GM18858 (cell line): Measurements from ENCODE around the gene EXOC6B.

ENCODE experiments used
- ATAC-seq: cut with Tn5 transposase; IDR thresholded peaks from one replicate; pipeline ENCODE4 v1.9.1; 2021; ENCODE audit not compliant: unreplicated experiment

Gene EXOC6B

GRCh38 chr2:72386288-72386687, 439.5 kb downstream of the EXOC6B start:
- ATAC-seq = no peak

DNA sequence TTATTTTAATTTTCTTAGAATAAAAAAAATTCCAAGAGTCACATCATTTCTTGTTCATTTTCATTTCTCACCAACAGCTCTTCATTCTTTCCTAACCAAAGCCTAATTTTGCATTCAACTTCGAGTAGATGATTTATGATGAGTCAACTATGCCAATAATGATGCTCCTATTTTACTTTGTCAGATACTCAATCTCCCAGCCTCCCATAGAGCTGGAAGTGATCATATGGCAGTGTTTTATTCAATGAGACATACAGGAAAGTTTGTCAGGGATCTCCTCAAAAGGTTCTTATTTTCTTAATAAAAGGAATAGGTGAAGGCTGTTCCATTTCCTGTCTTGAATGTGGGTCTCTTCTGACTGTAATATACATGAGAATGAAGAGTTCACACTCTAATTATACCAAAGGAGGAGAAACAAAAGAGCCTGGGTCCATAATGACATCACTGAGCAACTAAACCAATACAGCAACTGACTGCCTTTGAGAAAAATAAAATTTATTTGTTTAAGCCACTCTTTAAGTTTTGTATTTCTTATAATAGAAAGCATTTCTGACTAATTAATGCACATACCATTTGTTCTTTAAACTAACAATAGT, 447.0 kb downstream of the EXOC6B start:
- ATAC-seq = no peak

GRCh38 chr2:72367530-72368225, 458.2 kb downstream of the EXOC6B start:
- no peak for ATAC-seq

GRCh38 chr2:72363406-72363805, 462.4 kb downstream of the EXOC6B start:
- no peak for ATAC-seq

DNA sequence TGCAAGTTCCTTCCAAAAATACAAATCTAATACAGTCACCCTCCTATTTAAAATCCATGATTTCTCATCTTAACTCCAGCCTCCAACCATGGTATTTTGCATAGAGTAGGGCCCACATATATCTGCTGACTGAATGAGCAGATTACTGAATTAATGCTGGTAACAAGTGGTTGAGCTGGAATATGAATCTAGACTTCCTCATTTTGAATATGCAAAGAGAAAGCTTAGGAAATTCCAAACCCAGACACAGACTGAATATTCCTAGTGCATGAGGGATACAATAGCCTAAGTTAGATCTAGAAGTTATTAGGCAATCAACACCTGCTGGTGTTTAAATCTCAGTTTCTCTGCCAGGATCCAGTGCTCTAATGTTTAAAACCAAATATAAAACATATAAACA, 463.1 kb downstream of the EXOC6B start:
- ATAC-seq = no peak

- no peak for ATAC-seq
These were observed 464.3 kb downstream of the EXOC6B start for GRCh38 chr2:72361521-72361920.

DNA sequence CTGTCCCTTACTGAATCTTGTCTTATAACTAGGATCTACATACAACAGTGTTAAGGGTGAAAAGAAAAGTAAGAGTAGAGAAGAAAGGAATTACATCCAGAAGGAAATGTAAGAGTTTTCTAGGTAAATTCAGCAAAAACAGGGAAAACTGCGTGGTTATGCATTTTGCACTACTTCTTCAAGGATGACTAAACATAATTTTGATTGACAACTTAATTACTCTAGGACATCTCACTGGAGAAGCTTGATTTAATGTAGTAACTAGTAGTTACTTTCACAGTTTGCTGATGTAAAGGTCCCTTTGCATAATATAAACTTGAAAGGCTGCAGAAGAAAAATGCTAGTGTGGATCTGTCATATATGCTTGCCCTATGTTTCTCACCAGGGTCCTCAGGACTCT, 464.8 kb downstream of the EXOC6B start:
- no peak for ATAC-seq

DNA sequence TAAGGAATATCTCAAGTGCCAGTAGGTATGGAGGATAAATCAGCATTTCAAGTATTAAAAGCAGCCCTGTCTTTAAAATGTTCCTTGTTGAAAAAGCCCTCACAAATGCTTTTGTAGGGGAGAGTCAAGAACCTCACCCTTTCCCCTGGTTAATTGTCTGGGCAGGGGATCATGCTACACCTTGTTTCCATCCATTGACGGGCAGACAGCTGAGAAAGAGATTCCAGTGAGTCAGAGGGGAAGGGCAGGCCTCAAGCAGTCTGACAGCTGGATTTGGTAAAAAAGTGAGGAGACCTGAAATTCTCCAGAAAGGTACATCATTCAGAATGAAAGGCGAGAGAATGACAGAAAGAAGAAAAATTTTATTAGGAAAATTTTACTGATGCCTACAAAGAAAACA, 475.0 kb downstream of the EXOC6B start:
- ATAC-seq = no peak

DNA sequence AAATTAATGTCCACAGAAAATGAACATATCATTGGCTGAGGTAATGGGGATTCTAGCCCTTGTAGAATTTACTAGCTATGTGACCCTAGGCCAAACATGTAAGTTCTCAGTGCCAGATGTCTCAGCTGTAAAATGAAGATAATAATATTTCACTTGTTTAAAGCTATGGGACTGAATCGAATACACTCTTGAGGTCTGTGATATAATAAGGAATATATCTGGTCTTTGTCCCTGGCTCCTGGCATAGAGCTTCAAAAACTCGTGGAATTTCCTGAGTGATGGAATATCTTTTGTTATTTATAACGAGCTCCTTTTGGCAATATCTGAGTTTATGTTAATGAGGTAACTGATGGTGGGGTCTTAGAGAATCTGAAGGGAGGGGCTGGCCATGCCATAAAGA, 476.8 kb downstream of the EXOC6B start:
- no peak for ATAC-seq

DNA sequence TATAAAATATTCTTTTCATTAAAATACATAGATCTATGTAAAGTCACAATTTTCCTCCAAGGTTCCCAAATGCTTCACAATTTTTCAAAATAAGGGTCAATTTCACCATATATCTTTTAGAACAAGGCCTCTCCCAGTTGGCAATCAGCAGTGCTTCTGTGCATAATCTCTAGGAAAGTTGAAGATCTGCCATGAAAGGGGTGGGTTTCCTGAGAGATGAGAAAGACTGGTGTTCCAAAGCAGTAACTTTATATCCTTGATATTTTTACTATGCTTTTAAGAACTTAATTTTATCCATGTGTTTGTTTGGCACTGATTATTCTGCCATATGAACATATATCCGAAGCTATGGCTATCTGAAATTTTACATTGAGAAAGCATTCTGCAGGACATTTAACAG, 478.8 kb downstream of the EXOC6B start:
- no peak for ATAC-seq

DNA sequence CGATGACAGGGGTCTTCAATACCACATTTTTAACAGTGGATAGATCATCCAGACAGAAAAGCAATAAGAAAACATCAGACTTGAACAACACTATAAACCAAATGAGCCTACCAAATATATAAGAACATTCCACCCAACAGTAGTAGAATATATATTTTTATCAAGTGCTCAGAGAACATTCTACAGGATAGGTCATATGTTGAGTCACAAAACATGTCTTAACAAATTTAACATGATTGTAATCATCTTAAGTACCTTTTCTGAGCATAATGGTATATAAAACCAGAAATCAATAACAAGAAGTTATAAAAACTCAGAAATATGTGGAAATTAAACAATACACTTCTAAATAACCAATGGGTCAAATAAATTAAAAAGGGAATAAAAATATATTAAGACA, 484.2 kb downstream of the EXOC6B start:
- ATAC-seq = no peak

GRCh38 chr2:72340665-72341064, 485.2 kb downstream of the EXOC6B start:
- no peak for ATAC-seq

GRCh38 chr2:72338076-72338475, 487.8 kb downstream of the EXOC6B start:
- ATAC-seq = no peak

GRCh38 chr2:72332720-72333119, 493.1 kb downstream of the EXOC6B start:
- ATAC-seq = no peak

DNA sequence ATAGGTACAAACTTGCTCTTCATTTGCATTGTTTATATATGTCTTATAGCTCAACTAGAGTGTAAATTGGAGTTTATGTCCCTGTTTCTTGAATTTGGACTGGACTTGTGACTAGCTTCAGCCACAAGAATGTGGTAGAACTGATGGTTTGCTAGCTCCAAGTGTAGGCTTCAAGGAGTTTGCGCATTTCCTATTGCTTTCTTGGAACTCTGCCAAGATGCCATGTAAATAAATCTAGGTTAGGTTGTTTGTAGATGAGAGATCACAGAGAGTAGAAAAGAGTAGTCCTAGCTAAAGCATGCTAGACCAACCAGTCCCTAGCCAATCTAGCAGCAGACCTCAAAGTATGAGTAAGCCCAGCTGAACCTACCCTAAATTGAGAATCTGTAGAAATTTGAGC, 495.2 kb downstream of the EXOC6B start:
- ATAC-seq = no peak

DNA sequence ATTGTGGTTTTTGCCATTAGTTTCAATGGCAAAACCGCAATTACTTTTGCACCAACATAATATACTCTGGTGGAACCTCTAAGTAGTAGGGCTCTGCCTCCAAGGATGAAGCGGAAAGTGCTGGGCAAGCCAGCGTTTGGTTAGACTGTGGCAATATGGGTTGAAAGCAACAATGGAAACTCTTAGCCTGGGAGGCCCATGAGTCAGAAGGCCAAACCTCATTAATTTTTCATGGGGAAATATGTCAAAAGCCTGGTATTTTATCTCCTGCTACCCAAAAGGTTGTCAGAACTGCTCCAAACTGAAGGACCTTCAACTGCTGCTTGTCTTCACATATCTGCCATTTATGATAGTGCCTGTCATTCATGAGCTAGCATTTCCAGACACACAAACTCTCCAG, 499.1 kb downstream of the EXOC6B start:
- ATAC-seq = no peak

- ATAC-seq = peak; percentile 71
These were observed 500.0 kb downstream of the EXOC6B start for GRCh38 chr2:72325592-72326422.

DNA sequence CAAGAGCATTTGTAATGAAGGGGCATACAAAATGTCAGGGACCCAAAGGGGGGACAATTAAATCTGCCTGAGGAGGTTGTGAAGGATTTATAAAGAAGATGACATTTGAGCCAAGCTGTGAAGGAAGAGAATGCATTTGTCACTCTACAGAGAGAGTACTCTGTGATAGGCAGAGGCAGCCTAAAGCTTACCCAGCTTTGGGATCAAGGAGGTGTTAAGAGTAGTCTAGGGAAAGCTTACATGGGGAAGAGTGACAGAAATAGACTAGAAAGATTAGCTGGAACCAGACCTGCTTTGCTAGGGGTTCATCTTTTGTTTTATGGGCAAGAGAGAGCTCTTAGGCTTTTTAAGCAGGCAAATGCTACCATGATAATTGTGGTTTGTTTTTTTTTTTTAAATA, 509.1 kb downstream of the EXOC6B start:
- ATAC-seq = no peak

DNA sequence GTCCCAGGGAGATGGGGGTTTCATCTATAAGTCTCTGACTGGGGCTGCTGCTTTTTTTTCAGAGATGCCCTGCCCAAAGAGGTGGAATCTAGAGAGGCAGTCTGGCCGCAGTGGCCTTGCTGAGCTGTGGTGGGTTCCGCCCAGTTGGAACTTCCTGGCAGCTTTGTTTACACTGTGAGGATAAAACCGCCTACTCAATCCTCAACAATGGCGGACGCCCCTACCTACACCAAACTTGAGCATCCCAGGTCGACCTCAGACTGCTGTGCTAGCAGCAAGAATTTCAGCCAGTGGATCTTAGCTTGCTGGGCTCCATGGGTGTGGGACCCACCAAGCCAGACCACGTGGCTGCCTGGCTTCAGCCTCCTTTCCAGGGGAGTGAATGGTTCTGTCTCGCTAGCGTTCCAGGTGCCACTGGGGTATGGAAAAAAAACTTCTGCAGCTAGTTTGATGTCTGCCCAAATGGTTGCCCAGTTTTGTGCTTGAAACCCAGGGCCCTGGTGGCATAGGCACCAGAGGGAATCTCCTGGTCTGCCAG, 525.6 kb downstream of the EXOC6B start:
- ATAC-seq = no peak

GRCh38 chr2:72293620-72294019, 532.2 kb downstream of the EXOC6B start:
- ATAC-seq = no peak

GRCh38 chr2:72292433-72292832, 533.4 kb downstream of the EXOC6B start:
- ATAC-seq = no peak

DNA sequence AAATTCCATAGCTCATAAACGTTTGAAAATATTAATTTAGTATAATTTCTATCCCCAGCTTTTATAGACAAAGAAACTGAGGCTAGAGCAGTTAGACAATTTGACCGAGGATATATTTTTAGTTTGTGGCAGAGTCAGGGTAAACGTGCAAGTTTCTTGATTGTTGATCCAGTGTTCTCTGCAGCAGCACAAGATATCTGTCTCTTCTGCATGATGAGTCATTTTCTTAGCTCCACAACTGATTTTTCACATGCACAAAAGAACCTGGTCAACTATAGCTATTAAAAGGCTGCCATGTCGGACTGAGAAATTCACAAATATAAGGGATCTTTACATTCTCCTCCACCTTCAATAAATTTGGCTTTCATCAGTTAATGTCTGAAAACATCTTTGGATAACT, 534.8 kb downstream of the EXOC6B start:
- ATAC-seq = no peak
